GM12801 (cell line): ENCODE measurements around the gene PAX8.

ENCODE experiments used
- TF ChIP-seq, protein P1 (sequence below): IDR thresholded peaks from one replicate; pipeline ENCODE4 v1.5.1; 2011; ENCODE audit warnings: control low read depth; ENCODE audit not compliant: insufficient read length; ENCODE audit errors: extremely low read depth

Gene PAX8

DNA sequence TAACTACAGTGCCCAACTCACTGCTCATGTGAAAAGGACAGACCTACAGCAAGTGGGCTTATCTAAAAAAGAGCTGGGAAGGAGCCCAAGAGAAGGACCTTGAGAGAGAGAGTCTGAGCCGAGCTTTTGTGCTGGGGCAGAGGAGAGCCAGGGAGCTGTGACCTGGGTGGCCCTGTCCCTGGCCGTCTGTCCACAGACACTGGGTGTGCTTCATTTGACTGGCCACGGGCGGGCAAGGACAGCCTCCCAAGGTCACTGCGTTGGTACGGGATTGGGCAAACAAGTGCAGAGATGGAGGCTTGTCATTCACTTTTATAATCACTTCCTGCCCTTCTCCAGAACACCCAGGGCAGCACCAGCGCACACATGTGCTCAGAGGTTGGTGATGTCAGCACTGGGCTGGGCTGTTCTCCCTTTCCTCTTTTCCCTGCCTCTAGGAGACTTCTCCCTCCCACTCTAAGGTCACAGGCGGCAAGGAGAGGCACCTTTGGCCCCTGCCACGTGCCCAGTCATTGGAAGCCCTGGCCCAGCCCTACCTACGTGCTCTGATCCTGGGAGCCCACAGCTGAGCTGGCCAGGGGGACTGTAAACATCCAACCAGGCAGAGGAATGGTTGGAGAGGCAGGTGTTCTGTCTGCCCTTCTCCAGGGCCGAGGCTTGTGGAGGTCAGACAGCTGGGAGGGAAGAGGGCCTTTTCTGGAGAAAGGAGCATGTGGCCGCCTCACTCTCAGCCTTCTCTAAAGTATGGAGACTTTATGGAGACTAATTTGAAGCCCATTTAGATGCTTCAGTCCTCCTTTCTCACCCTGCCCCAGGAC lies 111.4 kb downstream of the PAX8 start:
- TF ChIP-seq, protein P1, sequence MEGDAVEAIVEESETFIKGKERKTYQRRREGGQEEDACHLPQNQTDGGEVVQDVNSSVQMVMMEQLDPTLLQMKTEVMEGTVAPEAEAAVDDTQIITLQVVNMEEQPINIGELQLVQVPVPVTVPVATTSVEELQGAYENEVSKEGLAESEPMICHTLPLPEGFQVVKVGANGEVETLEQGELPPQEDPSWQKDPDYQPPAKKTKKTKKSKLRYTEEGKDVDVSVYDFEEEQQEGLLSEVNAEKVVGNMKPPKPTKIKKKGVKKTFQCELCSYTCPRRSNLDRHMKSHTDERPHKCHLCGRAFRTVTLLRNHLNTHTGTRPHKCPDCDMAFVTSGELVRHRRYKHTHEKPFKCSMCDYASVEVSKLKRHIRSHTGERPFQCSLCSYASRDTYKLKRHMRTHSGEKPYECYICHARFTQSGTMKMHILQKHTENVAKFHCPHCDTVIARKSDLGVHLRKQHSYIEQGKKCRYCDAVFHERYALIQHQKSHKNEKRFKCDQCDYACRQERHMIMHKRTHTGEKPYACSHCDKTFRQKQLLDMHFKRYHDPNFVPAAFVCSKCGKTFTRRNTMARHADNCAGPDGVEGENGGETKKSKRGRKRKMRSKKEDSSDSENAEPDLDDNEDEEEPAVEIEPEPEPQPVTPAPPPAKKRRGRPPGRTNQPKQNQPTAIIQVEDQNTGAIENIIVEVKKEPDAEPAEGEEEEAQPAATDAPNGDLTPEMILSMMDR, result no peak

DNA sequence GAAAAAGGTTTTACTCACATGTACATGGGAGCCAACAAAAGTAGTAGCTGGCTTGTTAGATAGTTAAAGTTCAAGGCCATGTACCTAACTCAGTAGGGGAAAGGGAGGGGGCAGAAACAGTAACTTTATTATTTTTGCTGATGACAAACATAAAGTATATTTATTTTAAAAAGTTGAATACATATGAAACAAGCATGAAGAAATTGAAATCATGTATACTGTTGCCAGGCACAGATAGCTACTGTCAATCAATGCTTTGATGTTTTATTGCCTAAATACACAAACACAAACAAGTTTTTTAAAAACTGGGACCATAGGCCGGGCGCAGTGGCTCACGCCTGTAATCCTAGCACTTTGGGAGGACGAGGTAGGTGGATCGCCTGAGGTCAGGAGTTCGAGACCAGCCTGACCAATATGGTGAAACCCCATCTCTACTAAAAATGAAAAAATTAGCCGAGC lies 112.5 kb downstream of the PAX8 start:
- TF ChIP-seq, protein P1, result no peak
